ENCODE measurements around the gene GPC4.
A peak's percentile ranks its signal among the peaks of the same experiment; 100 is the strongest.

The GPC4 gene

GRCh38 chrX:133410550-133410949 is 4.7 kb downstream of the GPC4 start:
- DNase-seq (ENCODE audit: low spot score), result no peak

- DNase-seq (ENCODE audit: low spot score), result no peak
These were observed 9.6 kb downstream of the GPC4 start for GRCh38 chrX:133405498-133406185.

DNA sequence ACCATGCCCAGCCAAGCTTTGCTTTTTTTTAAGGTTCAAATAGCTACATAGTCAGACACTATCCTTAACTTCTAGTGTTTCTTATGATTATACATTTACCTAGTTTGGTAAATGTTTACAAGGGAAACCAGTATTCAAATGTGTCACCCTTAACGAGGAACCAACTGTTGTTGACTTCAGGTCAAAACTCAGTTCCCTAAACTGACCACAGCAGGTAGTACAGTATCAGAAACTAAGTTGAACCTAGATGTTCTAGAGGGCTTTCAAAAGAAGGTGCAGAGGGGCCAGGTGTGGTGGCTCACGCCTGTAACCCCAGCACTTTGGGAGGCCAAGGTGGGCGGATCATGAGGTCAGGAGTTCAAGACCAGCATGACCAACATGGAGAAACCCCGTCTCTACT is 11.3 kb downstream of the GPC4 start:
- DNase-seq (ENCODE audit: low spot score), result no peak

GRCh38 chrX:133402830-133403625 is 12.3 kb downstream of the GPC4 start:
- DNase-seq (ENCODE audit: low spot score), result no peak

DNA sequence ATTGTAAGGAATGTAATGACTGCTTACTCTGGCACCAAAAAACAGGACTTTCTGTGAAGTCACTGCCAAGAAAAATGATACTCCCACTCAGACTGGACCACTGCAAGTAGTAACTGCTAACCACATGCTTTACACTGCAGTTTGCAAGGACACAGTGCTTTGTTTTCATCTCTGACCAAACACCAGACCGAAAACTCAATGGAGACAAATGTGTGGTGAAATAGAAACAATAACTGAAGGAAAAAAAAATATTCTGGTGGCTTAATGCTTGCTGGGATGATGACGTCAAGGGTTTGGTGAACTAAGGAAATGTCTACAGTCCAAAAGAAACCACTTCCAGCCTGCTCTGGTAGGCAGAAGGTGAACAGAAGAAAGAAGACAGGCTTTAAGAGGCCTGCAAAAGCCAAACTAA is 13.2 kb downstream of the GPC4 start:
- DNase-seq (ENCODE audit: low spot score), result no peak

GRCh38 chrX:133401536-133401935 is 13.8 kb downstream of the GPC4 start:
- DNase-seq (ENCODE audit: low spot score), result no peak

GRCh38 chrX:133399411-133399810 is 15.9 kb downstream of the GPC4 start:
- DNase-seq (ENCODE audit: low spot score), result no peak

DNA sequence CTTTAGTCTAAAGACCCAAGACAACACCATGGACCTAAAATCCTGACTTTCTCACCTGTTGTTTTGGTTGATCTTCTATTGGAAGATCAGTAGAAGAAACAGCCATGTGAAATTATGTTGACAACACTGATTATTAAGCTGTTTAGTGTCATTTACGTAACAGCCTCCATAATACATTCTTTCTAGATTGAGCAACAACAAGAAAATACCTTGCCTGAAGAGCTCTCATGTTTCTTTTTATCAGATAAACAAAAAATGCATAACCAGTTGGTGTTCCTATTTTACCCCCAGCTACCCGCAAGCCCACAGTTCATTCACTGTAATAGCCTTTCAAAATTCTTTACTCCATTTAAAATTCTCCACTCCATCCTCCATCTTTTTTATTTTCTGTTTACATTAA is 20.5 kb downstream of the GPC4 start:
- no peak for DNase-seq (ENCODE audit: low spot score)

DNA sequence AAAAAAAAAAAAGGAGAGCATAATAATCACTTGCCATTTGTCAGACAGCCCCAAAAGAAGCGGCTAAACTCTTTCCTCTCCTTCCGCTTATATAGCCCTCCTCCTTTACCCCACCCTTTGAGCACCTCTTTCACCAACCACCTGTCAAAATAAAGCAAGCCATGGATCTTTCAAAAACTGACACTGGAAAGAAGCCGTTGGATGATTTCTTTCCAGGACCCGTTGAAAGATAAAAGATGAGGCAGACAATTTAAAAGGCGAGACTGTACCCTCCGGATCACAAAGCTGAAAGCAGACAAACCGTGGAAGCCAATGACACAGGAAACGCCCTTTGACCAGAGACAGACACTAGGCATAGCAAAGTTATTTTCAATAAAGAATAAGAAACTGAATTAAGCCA is 22.6 kb downstream of the GPC4 start:
- DNase-seq (ENCODE audit: low spot score), result no peak

DNA sequence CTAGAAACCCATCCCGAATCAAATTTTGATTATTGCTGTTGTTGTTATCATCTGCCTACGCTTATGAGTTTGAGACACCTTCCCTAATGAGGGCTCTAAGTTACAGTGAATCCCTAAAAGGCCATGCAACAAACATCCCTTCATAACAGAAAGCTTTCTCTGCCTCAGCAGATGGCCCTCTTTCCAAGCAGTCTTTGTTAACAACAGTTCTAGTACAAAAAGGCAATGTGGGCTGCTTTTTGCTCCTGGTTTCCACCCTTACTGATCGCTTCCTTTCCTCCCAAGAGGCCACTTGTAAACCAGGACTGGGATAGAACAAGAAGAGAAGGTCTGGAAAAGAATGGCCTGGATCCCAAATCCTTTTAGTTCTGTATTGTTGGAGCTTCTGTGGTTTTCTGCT is 24.2 kb downstream of the GPC4 start:
- no peak for DNase-seq (ENCODE audit: low spot score)

DNA sequence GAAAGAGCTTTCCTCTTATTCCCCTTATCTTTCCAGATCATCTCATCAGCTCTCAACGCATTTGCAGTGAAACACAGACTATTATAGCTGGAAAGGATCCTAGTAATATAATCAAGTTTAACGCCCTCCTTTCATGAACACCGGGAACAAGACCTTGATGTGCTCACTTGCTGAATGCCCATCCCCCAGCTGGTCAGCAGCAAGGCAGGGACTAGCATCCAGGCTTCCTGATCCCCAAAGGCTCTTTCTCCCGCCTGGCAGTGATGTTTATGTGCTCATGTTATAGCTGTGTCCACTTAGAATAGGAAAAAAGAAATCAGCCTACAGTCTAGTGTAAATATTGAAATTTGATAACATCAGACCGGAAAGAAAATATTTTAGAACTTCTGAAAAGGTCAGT is 24.6 kb downstream of the GPC4 start:
- no peak for DNase-seq (ENCODE audit: low spot score)

DNA sequence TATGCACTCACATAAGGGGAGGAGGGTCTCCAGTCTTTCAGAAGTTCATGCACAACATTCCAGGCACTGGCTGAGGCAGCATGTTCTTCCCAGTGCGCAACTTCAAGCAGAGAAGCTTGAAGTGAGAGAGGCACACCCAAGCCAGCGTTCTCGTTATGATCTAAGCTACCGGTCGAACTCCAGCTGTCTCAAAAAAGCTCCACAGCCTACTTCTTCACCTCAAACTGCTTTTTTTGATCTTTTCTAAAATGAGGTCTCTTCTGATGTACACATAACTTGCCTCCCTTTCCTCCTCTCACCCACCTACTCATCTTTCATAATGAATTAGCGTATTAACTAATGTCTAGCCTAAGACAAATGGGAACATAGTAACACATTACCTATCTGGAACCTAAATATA is 25.3 kb downstream of the GPC4 start:
- no peak for DNase-seq (ENCODE audit: low spot score)

GRCh38 chrX:133384454-133384853 is 30.8 kb downstream of the GPC4 start:
- DNase-seq (ENCODE audit: low spot score), result peak; percentile 2

GRCh38 chrX:133380711-133381619 is 34.3 kb downstream of the GPC4 start:
- DNase-seq (ENCODE audit: low spot score), result peak; percentile 20

GRCh38 chrX:133376422-133376821 is 38.9 kb downstream of the GPC4 start:
- DNase-seq (ENCODE audit: low spot score), result no peak

DNA sequence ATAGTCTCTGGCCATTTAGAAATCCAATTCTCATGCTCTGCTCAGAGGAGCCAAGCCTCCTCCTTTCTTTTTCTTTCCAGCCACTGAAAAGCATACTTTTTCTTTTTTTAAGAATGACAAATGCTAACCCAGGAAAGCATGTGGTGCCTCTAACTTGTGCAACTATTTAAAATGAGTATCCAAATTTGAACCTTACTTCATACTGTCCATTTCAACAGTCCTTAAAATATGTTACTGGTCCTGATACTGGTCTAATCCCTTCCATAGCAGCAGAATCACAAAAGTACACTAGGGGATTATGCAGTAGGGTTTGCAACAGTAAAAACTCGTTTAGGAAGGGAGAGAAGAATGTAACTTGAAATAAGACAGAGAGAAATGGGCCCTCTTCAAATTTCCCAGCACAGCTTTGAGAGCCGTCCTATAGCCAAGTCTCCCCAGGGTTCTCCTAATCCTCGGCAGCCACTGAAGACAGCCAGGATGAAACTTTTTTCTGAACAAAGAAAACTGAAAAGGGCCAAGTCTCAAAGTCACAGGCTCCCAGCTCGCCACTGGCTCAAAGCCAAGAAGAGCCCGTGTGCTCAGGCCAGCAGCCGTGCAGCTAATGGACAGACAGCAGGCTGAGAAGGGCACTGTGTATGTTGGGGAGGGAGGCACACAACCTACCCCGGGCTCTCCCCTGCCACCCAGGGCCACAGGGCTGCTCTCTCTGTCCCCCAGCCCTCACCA is 39.5 kb downstream of the GPC4 start:
- DNase-seq (ENCODE audit: low spot score), result no peak

DNA sequence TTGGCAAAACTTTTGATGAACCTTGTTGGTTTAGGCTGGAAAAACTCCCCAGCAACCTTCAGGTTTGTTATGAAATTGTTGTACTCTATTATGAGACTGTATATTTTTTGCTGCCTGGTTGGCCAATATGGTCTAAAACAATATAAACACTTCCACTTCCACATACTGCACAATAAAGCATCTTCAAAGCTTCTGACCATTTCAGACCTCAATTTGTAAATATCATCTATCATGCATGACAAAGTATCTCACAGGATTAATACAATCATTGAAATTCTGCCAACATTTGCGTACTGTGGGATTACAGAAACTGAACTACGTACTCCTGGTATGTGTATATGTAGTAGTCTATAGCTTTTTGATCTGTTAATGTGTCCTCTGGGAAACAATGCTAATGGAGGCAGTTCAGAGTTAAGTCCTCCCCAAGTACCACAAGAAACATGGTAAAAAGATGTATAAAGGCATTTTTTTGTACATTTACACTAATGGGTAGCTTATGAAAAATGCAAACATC is 40.4 kb downstream of the GPC4 start:
- no peak for DNase-seq (ENCODE audit: low spot score)

DNA sequence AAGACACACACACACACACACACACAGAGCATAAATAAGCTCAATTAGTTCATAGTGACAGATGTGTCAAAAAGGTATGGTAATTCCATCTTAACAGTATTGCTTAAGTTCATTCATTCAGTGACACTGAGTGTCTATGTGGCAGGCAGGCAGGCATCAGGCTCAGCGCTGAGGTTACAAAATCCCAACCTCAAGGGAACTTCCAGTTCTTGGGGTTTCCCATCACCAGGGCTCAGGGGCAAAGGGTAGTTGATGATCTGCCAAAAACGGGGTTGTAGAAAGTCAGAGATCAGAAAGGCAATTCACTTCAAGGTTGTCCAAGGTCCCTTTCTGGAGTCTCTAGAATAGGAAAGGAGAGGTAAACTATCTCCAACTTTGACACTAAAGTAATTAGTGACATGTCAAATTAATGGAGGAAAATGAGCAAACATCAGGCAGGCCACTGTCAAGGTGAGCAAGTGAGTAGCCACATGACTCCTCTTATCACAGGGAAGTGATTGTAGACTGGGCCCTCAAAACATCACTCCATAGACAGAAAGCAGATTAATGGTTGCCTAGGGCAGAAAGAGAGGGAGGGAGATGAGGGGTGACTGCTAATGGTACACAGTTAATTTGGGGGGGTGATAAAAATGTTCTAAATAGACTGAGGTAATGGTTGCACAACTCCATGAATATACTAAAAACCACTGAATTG is 41.8 kb downstream of the GPC4 start:
- no peak for DNase-seq (ENCODE audit: low spot score)

GRCh38 chrX:133370696-133371275 is 44.5 kb downstream of the GPC4 start:
- no peak for DNase-seq (ENCODE audit: low spot score)

DNA sequence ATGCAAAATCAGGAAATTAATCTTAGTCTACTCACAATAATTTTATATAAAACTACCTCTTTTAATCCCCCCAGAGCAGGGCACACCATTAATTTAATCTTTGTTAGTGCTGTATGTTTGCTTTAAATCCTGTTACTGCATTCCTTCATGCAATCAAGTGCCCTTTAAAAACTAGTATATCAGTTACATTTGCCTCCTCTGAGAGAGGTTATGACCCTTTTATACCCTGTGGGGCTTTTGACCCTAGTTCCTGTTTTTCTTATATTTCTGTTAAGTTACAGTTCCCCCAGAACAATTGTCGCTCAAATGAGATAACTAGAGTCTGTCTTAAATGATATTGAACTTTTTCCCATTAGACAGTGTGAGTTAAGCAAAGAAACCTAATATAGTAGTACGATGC is 46.2 kb downstream of the GPC4 start:
- no peak for DNase-seq (ENCODE audit: low spot score)

DNA sequence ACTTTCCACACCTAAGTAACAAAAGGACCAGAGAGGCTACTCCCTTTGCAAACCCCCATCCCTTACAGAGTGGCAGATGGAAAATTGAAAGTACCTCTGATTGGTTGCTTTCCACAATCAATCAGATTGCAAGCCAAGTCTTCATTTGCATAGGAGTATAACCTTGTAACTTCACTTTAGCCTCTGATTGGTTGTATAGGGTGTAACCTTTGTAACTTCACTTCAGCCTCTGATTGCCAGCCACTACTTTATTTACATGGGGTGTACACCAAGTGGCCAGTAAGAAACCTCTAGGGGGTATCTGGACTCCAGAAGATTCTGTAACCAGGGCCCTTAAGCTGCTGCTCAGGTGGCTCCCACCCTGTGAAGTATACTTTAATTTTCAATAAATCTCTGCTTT is 48.6 kb downstream of the GPC4 start:
- DNase-seq (ENCODE audit: low spot score), result no peak
